Endothelial cell of umbilical vein (primary cell): ENCODE measurements around the gene EFNA5. TPM values are rescaled to one million over a fixed set of nuclear protein-coding genes. Genes with fewer than 3 reads are reported as not detected.

Source experiments
- BruUV-seq: library from RNA; stranded (reverse); fragments of 400-500 nt; replicated peaks from 2 replicates; lab custom pipeline; 2021; lab: Mats Ljungman, UMichigan
- CTCF ChIA-PET: fragments of 300-600, 350-600 bp; sonication (Branson Sonifier 250); formaldehyde crosslinking; loops from one replicate; lab custom pipeline; 2021; ENCODE audit warnings: antibody characterized with exemption, inconsistent platforms; lab: Charles Lee
- POLR2A ChIA-PET: fragments of 300-600, 350-600 bp; sonication (Branson Sonifier 250); formaldehyde crosslinking; loops from one replicate; lab custom pipeline; 2021; ENCODE audit warnings: antibody characterized with exemption, inconsistent platforms; lab: Charles Lee
- DNase-seq: peaks from one replicate; pipeline ENCODE4 v3.0.0-alpha.2; 2011; ENCODE audit warnings: low read depth, low spot score
- FAIRE-seq: peaks from 2 replicates; lab custom pipeline; 2011; peaks lifted over from hg19 to GRCh38; lab: Jason Lieb, UNC
- H2AFZ ChIP-seq: 2 replicates; pipeline ENCODE4 v1.6.0; 2012; ENCODE audit warnings: low read depth, low read length, control low read depth, inconsistent platforms
- H3K27ac ChIP-seq: 2 replicates; pipeline ENCODE4 v1.5.1; 2011; ENCODE audit warnings: low read depth, mild to moderate bottlenecking, control low read depth, low read length, moderate library complexity; ENCODE audit not compliant: insufficient read depth
- H3K27me3 ChIP-seq, 2 experiments: 2 replicates each; pipeline versions ENCODE4 v1.6.0 to v1.6.1; 2011; ENCODE audit warnings: low read length in 2 of 2, mixed read lengths in 1 of 2; ENCODE audit not compliant: control insufficient read depth in 2 of 2, insufficient read depth in 2 of 2
- H3K36me3 ChIP-seq, 2 experiments: 2 replicates in 1 of 2; 3 replicates in 1 of 2; pipeline ENCODE4 v1.5.1; 2011; ENCODE audit warnings: low read length in 2 of 2, mild to moderate bottlenecking in 1 of 2, moderate library complexity in 1 of 2; ENCODE audit not compliant: control insufficient read depth in 2 of 2, insufficient read depth in 2 of 2; ENCODE audit errors: extremely low read depth in 1 of 2
- H3K4me1 ChIP-seq: 3 replicates; pipeline ENCODE4 v1.5.1; 2011; ENCODE audit warnings: mild to moderate bottlenecking, low read length; ENCODE audit not compliant: control insufficient read depth, insufficient read depth; ENCODE audit errors: extremely low read depth
- H3K4me2 ChIP-seq: 2 replicates; pipeline ENCODE4 v1.6.1; 2011; ENCODE audit warnings: low read length, control low read depth, mixed read lengths; ENCODE audit not compliant: insufficient read depth
- H3K4me3 ChIP-seq, 3 experiments: fragments of 200-600 bp in 1 of 3; sonication (generic), shearing (Covaris generic) in 1 of 3; replicated peaks in 1 of 3; 2 replicates each; pipeline ENCODE4 v1.5.1; 2011 to 2016; ENCODE audit warnings: control low read depth in 3 of 3, low read length in 3 of 3, mild to moderate bottlenecking in 2 of 3, inconsistent platforms in 1 of 3, low read depth in 1 of 3, moderate library complexity in 1 of 3; ENCODE audit not compliant: insufficient read depth in 1 of 3
- H3K79me2 ChIP-seq: 2 replicates; pipeline ENCODE4 v1.6.0; 2012; ENCODE audit warnings: low read length, inconsistent platforms; ENCODE audit not compliant: control insufficient read depth, insufficient read depth
- H3K9ac ChIP-seq: replicated peaks from 2 replicates; pipeline ENCODE3; 2011; ENCODE audit warnings: low read length, control low read depth; ENCODE audit not compliant: insufficient read depth; ENCODE audit errors: extremely low read depth
- H3K9me1 ChIP-seq: replicated peaks from 3 replicates; pipeline ENCODE4 v1.6.0; 2011; ENCODE audit warnings: mild to moderate bottlenecking, low read length; ENCODE audit not compliant: control insufficient read depth, insufficient read depth; ENCODE audit errors: extremely low read depth
- H3K9me3 ChIP-seq: replicated peaks from 2 replicates; pipeline ENCODE4 v1.5.1; 2012; ENCODE audit warnings: low read length, inconsistent platforms; ENCODE audit not compliant: control insufficient read depth, insufficient read depth
- H4K20me1 ChIP-seq: replicated peaks from 2 replicates; pipeline ENCODE3; 2011; ENCODE audit warnings: mild to moderate bottlenecking, low read length; ENCODE audit not compliant: control insufficient read depth, insufficient read depth; ENCODE audit errors: extremely low read depth
- EZH2 ChIP-seq: IDR thresholded peaks from 2 replicates; pipeline ENCODE4 v1.6.1; 2012; ENCODE audit warnings: borderline replicate concordance, low read depth, mild to moderate bottlenecking, moderate library complexity, low read length, inconsistent platforms; ENCODE audit not compliant: severe bottlenecking
- FOS ChIP-seq: IDR thresholded peaks from 2 replicates; pipeline ENCODE4 v1.6.1; 2011; ENCODE audit warnings: mild to moderate bottlenecking, low read length, moderate library complexity, borderline replicate concordance; ENCODE audit not compliant: insufficient read depth
- GATA2 ChIP-seq: IDR thresholded peaks from 2 replicates; pipeline ENCODE4 v1.7.0; 2011; ENCODE audit warnings: low read depth, mild to moderate bottlenecking, moderate library complexity, mixed read lengths, low read length; ENCODE audit not compliant: insufficient read length, insufficient read depth
- JUN ChIP-seq: IDR thresholded peaks from 2 replicates; pipeline ENCODE4 v1.6.1; 2011; ENCODE audit warnings: borderline replicate concordance, low read depth; ENCODE audit not compliant: insufficient read length, insufficient read depth
- MYC ChIP-seq: IDR thresholded peaks from one replicate; pipeline ENCODE4 v1.6.1; 2011; ENCODE audit warnings: mild to moderate bottlenecking, low read depth, low read length
- POLR2A ChIP-seq: IDR thresholded peaks from 2 replicates; pipeline ENCODE4 v1.6.1; 2012; ENCODE audit warnings: low read depth, mild to moderate bottlenecking, control low read depth, low read length
- POLR2AphosphoS5 ChIP-seq: IDR thresholded peaks from 2 replicates; pipeline ENCODE4 v1.6.1; 2012; ENCODE audit warnings: low read depth, mild to moderate bottlenecking, control low read depth, low read length, moderate library complexity; ENCODE audit not compliant: insufficient read depth
- dilution Hi-C: fragments of 300-500 bp; cut with MboI; formaldehyde crosslinking; loops from one replicate; pipeline ENCODE4 v1.15.0; 2019; ENCODE audit warnings: low sequenced_read_pairs; ENCODE audit not compliant: extremely low pct_ligation_motif_present
- intact Hi-C: fragments of 100-400 bp; cut with micrococcal nuclease; formaldehyde crosslinking; loops from one replicate; pipeline ENCODE4 v1.10.0; 2022
- polyA plus RNA-seq, 4 experiments: library from polyadenylated mRNA; depleted of rRNA in 3 of 4; stranded (reverse) in 3 of 4; unstranded in 1 of 4; fragments of >200 nt; gene quantifications; 2 replicates each; pipeline versions ENCODE4 v1.2.1 to v1.2.3, GENCODE V29; 2011 to 2012; ENCODE audit warnings: missing spikeins in 1 of 4
- total RNA-seq: library from RNA; stranded (reverse); gene quantifications from 2 replicates; pipeline ENCODE4 v1.2.3, GENCODE V29; 2021
- TF ChIP-seq, protein P1 (sequence below): IDR thresholded peaks from 2 replicates; pipeline ENCODE4 v1.6.1; 2011; ENCODE audit not compliant: insufficient read depth, insufficient read length
- TF ChIP-seq, protein P2 (sequence below), 2 donors: IDR thresholded peaks; 1 replicate in 1 of 2; 2 replicates in 1 of 2; pipeline ENCODE4 v1.5.1; 2011; ENCODE audit warnings: low read length in 2 of 2, mild to moderate bottlenecking in 2 of 2, moderate library complexity in 2 of 2, control low read depth in 1 of 2, inconsistent platforms in 1 of 2, low read depth in 1 of 2; ENCODE audit not compliant: insufficient read depth in 1 of 2; ENCODE audit errors: extremely low read depth in 1 of 2

The EFNA5 gene
- total and polyA plus RNA-seq, 2 donors (not counting 3 experiments of a cell fraction or from before 2014, with no cell fraction given): 13.6 to 22.1 TPM

DNA sequence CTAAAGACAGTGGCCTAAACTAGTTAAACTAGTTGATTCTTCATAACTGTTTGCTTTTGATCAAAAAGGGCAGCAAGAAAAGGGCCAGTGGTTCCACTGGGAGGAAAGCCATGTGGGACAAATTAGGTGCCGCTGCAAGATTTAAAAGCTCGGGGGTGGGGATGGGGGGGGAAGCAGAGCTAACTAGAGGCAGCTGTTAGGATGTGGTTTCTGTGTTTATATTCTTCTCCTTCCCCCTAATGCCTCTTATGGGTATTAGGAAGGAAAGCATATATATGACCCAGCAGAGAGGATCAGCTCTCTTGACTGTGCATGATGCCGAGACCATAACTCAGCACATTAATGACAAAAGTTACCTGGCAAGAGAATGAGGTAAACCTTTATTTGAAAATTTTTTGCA lies 65.7 kb downstream of the EFNA5 start:
- no peaks in the 10 kb centered on the region for H3K4me1 ChIP-seq
- H3K36me3 ChIP-seq: no peaks in the 10 kb centered on the region
- BruUV-seq: no TSS peak
- H3K9ac ChIP-seq: no peak overlapping the region
- TF ChIP-seq MYC (no peak), JUN (no peak), POLR2A (no peak), POLR2AphosphoS5 (no peak), GATA2 (no peak), EZH2 (no peak), FOS (no peak)
- TF ChIP-seq, protein P1, sequence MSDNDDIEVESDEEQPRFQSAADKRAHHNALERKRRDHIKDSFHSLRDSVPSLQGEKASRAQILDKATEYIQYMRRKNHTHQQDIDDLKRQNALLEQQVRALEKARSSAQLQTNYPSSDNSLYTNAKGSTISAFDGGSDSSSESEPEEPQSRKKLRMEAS: no peak
- TF ChIP-seq, protein P2, sequence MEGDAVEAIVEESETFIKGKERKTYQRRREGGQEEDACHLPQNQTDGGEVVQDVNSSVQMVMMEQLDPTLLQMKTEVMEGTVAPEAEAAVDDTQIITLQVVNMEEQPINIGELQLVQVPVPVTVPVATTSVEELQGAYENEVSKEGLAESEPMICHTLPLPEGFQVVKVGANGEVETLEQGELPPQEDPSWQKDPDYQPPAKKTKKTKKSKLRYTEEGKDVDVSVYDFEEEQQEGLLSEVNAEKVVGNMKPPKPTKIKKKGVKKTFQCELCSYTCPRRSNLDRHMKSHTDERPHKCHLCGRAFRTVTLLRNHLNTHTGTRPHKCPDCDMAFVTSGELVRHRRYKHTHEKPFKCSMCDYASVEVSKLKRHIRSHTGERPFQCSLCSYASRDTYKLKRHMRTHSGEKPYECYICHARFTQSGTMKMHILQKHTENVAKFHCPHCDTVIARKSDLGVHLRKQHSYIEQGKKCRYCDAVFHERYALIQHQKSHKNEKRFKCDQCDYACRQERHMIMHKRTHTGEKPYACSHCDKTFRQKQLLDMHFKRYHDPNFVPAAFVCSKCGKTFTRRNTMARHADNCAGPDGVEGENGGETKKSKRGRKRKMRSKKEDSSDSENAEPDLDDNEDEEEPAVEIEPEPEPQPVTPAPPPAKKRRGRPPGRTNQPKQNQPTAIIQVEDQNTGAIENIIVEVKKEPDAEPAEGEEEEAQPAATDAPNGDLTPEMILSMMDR (IDR thresholded peaks at IDR 0.05; ENCODE audit: extremely low read depth in 1 of 2, insufficient read depth in 1 of 2, low read depth in 1 of 2, low read length in 2 of 2): no peak
- dilution Hi-C loops: no loop called here
- H3K4me2 ChIP-seq: no peak overlapping the region
- H3K27ac ChIP-seq: no peak overlapping the region
- POLR2A ChIA-PET: no interaction called here
- no peak overlapping the region for H2AFZ ChIP-seq
- no peaks in the 10 kb centered on the region for H4K20me1 ChIP-seq
- no peak overlapping the region for H3K4me3 ChIP-seq
- no peaks in the 10 kb centered on the region for H3K9me1 ChIP-seq
- H3K79me2 ChIP-seq: peaks cover 2% of the 10 kb centered on the region
- no peaks in the 10 kb centered on the region for H3K9me3 ChIP-seq
- FAIRE-seq (no peak), DNase-seq (no peak)
- CTCF ChIA-PET: interaction anchor here (1.0 kb wide), 1 partner anchor 20 kb away, joined by 3 read pairs; no protein-coding TSS in a partner anchor
- intact Hi-C loops: no loop called here
- no peaks in the 10 kb centered on the region for H3K27me3 ChIP-seq
